ENCODE results near the gene FAM174B. TPM values are rescaled to one million over a fixed set of nuclear protein-coding genes. Genes with fewer than 3 reads are reported as not detected.

Gene FAM174B
- total RNA-seq, 1 donor from 2014 or later: 12.6 TPM

GRCh38 chr15:92647467-92648163 lies 8.0 kb downstream of the FAM174B start:
- intact Hi-C loops (cut with micrococcal nuclease): no loop called here
- DNase-seq (no peak), ATAC-seq (no peak)

GRCh38 chr15:92646216-92646615 lies 9.4 kb downstream of the FAM174B start:
- ATAC-seq (no peak), DNase-seq (no peak)
- intact Hi-C loops (cut with micrococcal nuclease): no loop called here

GRCh38 chr15:92645731-92646130 lies 9.8 kb downstream of the FAM174B start:
- ATAC-seq: no peak
- no peak for DNase-seq
- intact Hi-C loops (cut with micrococcal nuclease): no loop called here

- DNase-seq: no peak
- ATAC-seq: no peak
- intact Hi-C loops (cut with micrococcal nuclease): no loop called here
These were observed 10.4 kb downstream of the FAM174B start for GRCh38 chr15:92645051-92645631.

- ATAC-seq: no peak
- intact Hi-C loops (cut with micrococcal nuclease): no loop called here
- no peak for DNase-seq
These were observed 11.4 kb downstream of the FAM174B start for GRCh38 chr15:92643849-92644815.

GRCh38 chr15:92638709-92639365 lies 16.7 kb downstream of the FAM174B start:
- intact Hi-C loops (cut with micrococcal nuclease): no loop called here
- ATAC-seq: no peak
- no peak for DNase-seq

GRCh38 chr15:92638291-92638708 lies 17.3 kb downstream of the FAM174B start:
- no peak for DNase-seq
- intact Hi-C loops (cut with micrococcal nuclease): no loop called here
- peak; percentile 41 for ATAC-seq

GRCh38 chr15:92637626-92638025 lies 17.9 kb downstream of the FAM174B start:
- no peak for ATAC-seq
- no peak for DNase-seq
- intact Hi-C loops (cut with micrococcal nuclease): no loop called here

- ATAC-seq (peak; percentile 40), DNase-seq (no peak)
- intact Hi-C loops (cut with micrococcal nuclease): no loop called here
These were observed 18.6 kb downstream of the FAM174B start for GRCh38 chr15:92636908-92637481.

GRCh38 chr15:92636401-92636907 lies 19.1 kb downstream of the FAM174B start:
- no peak for ATAC-seq
- intact Hi-C loops (cut with micrococcal nuclease): no loop called here
- DNase-seq: no peak

- ATAC-seq (no peak), DNase-seq (no peak)
- intact Hi-C loops (cut with micrococcal nuclease): no loop called here
These were observed 20.8 kb downstream of the FAM174B start for GRCh38 chr15:92634671-92635201.

- intact Hi-C loops (cut with micrococcal nuclease): no loop called here
- no peak for ATAC-seq
These were observed 21.5 kb downstream of the FAM174B start for GRCh38 chr15:92634060-92634459.

GRCh38 chr15:92633418-92633817 lies 22.2 kb downstream of the FAM174B start:
- DNase-seq: peak; percentile 51
- ATAC-seq: peak; percentile 65
- intact Hi-C loops (cut with micrococcal nuclease): no loop called here

More at GRCh38 chr15:92634060-92634459, 21.5 kb downstream of the FAM174B start:
- DNase-seq: no peak

- intact Hi-C loops (cut with micrococcal nuclease): no loop called here
- ATAC-seq (no peak), DNase-seq (no peak)
These were observed 22.6 kb downstream of the FAM174B start for GRCh38 chr15:92633001-92633400.

- ATAC-seq (no peak), DNase-seq (no peak)
- intact Hi-C loops (cut with micrococcal nuclease): no loop called here
These were observed 23.9 kb downstream of the FAM174B start for GRCh38 chr15:92631721-92632120.

- no peak for DNase-seq
- no peak for ATAC-seq
- intact Hi-C loops (cut with micrococcal nuclease): no loop called here
These were observed 25.5 kb downstream of the FAM174B start for GRCh38 chr15:92629975-92630626.

GRCh38 chr15:92629276-92629974 lies 26.1 kb downstream of the FAM174B start:
- no peak for DNase-seq
- intact Hi-C loops (cut with micrococcal nuclease): no loop called here
- ATAC-seq: no peak

- intact Hi-C loops (cut with micrococcal nuclease): no loop called here
- DNase-seq: no peak
- no peak for ATAC-seq
These were observed 28.6 kb downstream of the FAM174B start for GRCh38 chr15:92627014-92627413.

Data from left ventricle myocardium superior (tissue), 1 donor.